Esophagus squamous epithelium (tissue), 4 donors: ENCODE measurements around the gene SELENOM.

Experiments used
- POLR2A ChIP-seq, 4 donors: fragments of 450-650 bp; IDR thresholded peaks; one replicate each; pipeline ENCODE4 v1.6.1; 2017; ENCODE audit warnings: antibody characterized with exemption in 4 of 4, mild to moderate bottlenecking in 4 of 4, moderate library complexity in 3 of 4
- TF ChIP-seq, protein P1 (sequence below), 6 experiments: fragments of 450-650 bp in 4 of 6; fragments of 200-600 bp in 2 of 6; sonication (generic) in 2 of 6; IDR thresholded peaks; one replicate each; pipeline ENCODE4 v1.5.1; 2016 to 2019; ENCODE audit warnings: antibody characterized with exemption in 6 of 6, mild to moderate bottlenecking in 4 of 6, moderate library complexity in 4 of 6

DNA sequence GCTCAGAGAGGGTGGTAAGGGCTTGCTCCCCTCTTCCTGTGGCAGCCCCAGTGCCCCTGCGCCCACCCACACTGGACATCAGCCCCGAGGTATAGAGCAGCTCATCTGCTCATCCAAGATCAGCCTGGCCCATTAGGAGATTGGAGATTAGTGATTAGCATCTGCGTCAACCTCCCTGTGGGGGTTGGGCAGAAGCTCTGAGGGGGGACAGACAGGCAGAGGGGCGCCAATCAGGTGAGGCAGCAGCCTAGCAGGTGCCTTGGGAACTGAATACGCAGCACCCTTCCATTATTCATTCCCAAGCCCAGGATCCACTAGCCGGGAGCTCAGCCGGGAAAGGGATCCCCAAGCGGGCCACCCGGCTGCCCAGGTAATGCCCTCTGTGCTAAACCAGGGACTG, 15.2 kb downstream of the SELENOM start:
- TF ChIP-seq, protein P1, sequence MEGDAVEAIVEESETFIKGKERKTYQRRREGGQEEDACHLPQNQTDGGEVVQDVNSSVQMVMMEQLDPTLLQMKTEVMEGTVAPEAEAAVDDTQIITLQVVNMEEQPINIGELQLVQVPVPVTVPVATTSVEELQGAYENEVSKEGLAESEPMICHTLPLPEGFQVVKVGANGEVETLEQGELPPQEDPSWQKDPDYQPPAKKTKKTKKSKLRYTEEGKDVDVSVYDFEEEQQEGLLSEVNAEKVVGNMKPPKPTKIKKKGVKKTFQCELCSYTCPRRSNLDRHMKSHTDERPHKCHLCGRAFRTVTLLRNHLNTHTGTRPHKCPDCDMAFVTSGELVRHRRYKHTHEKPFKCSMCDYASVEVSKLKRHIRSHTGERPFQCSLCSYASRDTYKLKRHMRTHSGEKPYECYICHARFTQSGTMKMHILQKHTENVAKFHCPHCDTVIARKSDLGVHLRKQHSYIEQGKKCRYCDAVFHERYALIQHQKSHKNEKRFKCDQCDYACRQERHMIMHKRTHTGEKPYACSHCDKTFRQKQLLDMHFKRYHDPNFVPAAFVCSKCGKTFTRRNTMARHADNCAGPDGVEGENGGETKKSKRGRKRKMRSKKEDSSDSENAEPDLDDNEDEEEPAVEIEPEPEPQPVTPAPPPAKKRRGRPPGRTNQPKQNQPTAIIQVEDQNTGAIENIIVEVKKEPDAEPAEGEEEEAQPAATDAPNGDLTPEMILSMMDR (IDR thresholded peaks at IDR 0.05), result no peak
- no peak for TF ChIP-seq POLR2A (IDR thresholded peaks at IDR 0.05)
